GM19043 (cell line): ENCODE results near the gene WRNIP1.

Experiments used
- ATAC-seq: cut with Tn5 transposase; IDR thresholded peaks from one replicate; pipeline ENCODE4 v1.9.1; 2021; ENCODE audit warnings: low read depth; ENCODE audit not compliant: unreplicated experiment

The WRNIP1 gene

DNA sequence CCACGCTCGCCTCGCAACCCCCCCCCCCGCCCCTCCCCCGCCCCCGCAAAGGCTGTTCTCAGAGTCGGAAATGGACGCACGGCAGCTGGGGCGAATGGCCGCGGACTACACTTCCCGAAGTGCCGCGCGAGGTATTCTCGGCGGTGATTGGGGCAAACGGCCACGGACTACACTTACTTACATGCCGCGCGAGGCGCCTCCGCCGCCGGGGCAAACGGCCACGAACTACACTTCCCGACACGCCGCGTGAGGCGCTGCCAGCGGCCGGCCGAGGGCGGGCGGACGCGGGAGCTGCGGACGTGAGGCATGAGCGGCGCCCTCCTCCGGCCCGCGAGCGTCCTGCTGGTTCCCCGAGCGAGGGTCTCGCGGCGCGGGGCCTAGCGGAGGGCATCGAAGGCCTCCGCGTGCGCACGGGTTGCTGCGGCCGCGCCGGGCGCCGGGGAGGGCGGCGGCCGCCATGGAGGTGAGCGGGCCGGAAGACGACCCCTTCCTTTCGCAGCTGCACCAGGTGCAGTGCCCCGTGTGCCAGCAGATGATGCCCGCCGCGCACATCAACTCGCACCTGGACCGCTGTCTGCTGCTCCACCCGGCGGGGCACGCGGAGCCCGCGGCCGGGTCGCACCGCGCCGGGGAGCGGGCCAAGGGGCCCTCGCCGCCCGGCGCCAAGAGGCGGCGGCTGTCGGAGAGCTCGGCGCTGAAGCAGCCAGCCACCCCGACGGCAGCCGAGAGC is at the start of gene WRNIP1:
TSS of gene WRNIP1 (plus strand) at position 228 of the 730 bp plus-strand sequence. CDS start at position 458, 230 bp downstream.
- peak; percentile 82 for ATAC-seq

- no peak for ATAC-seq
Observed at GRCh38 chr6:2715737-2716136, 49.5 kb upstream of the WRNIP1 start.

- ATAC-seq: no peak
Observed at GRCh38 chr6:2716936-2717700, 48.1 kb upstream of the WRNIP1 start.

DNA sequence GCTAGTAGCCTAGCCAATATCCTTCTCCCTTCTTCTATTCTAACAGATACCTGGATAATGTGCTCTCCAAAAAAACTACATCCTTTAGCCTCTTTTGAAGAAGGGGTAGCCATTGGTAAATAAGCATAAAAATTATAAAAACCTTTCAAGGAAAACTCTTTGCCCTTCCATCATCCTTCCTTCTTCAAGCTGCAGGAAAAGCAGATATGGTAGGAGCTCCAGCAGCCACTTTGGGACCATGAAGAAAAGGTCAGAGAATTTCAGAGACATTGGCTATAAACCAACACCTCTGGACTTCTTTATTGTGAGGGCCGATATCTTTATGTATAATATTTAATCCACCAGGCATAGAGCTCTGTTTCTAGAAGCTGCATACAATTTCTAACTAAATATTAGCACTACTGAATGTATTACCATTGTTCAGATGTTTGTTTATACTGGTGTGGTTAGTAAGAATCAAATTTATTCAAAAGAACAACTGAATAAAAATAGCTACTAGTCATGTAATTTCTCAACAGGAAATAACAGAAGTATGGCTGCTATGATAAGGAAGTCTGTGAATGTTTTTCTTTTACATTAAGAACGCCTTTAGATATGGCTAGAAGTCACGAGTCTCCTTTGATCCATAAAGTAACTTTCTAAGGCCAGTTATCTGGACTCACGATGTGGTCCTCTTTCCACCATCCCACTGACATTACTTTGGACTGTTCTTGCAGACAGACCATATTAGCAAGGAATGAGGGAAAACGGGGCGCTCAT is 46.7 kb upstream of the WRNIP1 start:
- no peak for ATAC-seq

DNA sequence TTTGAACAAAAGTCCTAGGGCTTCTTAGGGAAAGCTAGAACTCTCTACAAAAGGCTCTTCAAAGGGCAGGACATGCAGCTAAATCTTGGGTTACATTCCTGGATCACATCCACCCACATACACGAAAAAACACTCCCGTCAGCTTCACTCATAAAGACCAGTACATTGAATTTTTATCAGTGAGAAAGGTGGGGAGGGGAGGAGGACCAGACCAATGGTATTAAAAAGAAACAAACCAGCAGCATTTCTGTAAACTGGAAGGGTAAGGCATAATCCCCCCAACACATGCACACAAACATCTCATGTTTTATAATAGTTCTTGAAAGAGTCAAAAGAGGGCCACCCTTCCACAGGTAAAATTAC is 46.1 kb upstream of the WRNIP1 start:
- no peak for ATAC-seq

DNA sequence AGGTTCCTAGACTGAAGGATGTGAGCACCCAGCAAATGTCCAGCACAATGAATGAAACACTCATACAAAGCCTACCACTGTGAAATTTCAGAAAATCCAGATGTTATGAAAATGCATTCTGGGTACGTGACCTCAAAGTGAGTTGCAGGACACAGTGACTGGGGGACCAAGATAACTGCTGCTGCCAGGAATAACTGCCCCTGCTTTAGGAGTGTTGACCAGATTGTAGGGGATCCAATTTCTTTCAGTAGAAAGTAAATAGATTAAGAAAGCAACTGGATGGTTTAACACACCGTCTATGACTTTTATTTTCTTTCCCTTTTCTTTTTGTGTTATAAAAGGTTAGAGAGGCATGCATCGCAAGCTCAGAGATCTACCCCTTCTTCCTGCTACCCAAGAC is 44.0 kb upstream of the WRNIP1 start:
- ATAC-seq: no peak

GRCh38 chr6:2725364-2725988 is 39.7 kb upstream of the WRNIP1 start:
- ATAC-seq: no peak

DNA sequence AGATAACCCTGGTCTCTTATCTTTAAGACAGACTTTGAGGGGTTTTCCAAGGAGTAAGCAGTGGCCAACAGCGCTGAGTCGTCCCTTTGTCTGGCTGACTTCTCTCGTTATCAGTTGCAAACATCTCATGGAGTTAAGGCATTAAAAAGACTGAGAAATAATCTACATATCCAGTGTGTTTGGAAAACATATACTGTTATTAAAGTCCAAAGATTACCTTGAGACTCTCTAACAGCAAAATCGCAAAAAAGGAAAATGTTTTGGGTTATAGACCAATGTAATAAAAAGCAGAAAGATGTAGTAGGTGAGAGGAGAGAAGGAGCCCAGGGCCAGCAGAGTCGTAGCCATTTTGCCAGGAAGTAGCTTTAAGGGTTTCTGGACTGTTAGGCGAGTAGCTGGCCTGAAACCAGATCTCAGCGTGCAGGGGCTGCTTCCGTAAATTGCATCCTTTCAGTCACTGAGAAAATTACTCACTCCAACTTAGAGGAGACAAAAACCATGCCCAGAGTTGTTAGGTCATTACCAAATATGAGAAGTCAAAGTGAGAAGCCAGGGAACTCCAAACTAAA is 39.1 kb upstream of the WRNIP1 start:
- ATAC-seq: no peak

DNA sequence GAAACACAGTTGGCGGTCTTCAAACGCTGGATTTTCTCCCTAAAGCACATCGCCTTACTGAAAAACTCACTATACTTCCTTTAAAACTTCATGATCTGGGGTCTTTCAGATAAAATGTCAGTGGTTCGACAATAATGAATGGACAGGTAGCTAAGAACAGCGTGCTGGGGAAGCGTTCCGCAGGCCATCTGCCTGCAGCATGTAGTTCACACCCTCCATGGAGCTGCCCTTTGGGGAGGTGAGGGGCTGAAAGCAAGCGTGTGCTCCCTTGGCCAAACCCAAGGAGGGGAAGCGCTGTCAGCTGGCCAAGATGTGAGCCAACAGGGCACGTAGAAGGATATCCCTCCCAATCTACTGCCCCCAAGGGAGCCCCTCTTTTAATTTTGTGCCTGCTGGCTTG is 35.3 kb upstream of the WRNIP1 start:
- ATAC-seq: no peak

GRCh38 chr6:2730353-2731107 is 34.7 kb upstream of the WRNIP1 start:
- ATAC-seq: no peak

- ATAC-seq: no peak
Observed at GRCh38 chr6:2731281-2731909, 33.8 kb upstream of the WRNIP1 start.

GRCh38 chr6:2732503-2733089 is 32.6 kb upstream of the WRNIP1 start:
- no peak for ATAC-seq

DNA sequence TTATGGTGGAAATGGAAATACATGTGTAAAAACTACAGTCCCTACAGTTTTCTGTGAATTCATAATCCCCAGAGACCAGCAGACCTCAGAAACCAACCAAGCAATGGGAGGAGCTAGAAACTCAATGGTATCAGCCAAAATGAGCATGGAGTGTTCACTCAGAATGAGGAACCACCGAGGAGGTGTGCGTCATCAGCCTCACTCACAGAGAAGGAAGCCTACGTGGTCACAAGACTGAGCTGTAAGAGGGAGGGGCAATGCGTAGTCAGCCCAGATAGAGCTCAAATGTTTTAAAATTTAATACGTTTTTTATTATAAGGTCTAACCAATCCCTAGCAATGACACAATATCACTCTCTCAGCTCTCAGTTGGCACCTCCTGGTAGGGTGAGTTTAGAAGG is 31.9 kb upstream of the WRNIP1 start:
- peak; percentile 90 for ATAC-seq

GRCh38 chr6:2733736-2734480 is 31.3 kb upstream of the WRNIP1 start:
- no peak for ATAC-seq

- no peak for ATAC-seq
Observed at GRCh38 chr6:2734488-2735166, 30.6 kb upstream of the WRNIP1 start.

DNA sequence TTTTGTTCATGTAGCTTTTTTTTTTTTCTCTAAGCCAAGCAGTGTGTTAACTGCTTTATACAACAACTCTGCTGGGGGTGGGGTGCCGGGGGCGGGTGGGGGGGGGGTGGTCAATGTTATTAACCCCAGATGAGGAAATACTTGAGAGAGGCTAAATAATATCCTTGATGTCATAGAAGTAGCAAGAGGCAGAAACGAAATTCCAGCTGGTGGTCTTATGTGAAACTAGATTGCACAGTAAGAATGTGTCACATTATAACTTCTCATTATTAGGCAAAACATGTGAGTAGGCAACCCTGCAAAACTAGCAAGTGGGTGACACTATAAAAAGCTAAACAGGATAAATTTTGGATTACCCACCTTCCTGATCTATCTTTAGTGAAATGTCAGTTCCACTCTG is 27.3 kb upstream of the WRNIP1 start:
- ATAC-seq: no peak

- ATAC-seq: no peak
Observed at GRCh38 chr6:2738373-2738979, 26.7 kb upstream of the WRNIP1 start.
